WTC11 (cell line): ENCODE data around the gene ZNF565. TPM values are rescaled to one million over a fixed set of nuclear protein-coding genes. Genes with fewer than 3 reads are reported as not detected.

ENCODE experiments used
- ATAC-seq: fragments of 200-7000 bp; cut with Tn5 transposase; 2 replicates; pipeline ENCODE4 v1.10.0; 2021; ENCODE audit warnings: mild to moderate bottlenecking, moderate library complexity
- CTCF ChIA-PET: fragments of 300-600 bp; sonication (Branson Sonifier 250); formaldehyde crosslinking; loops from one replicate; lab custom pipeline; 2021; ENCODE audit warnings: antibody characterized with exemption; lab: Charles Lee
- POLR2A ChIA-PET: fragments of 350-600 bp; sonication (Branson Sonifier 250); formaldehyde crosslinking; loops from one replicate; lab custom pipeline; 2021; ENCODE audit warnings: antibody characterized with exemption; lab: Charles Lee
- DNase-seq: peaks from one replicate; pipeline ENCODE4 v3.0.0; 2021; ENCODE audit warnings: low spot score
- H3K27ac Mint-ChIP-seq: 2 replicates; pipeline ENCODE4 v1.8.0; 2021; ENCODE audit warnings: mixed read lengths
- H3K27me3 Mint-ChIP-seq: 2 replicates; pipeline ENCODE4 v1.8.0; 2021; ENCODE audit warnings: low read depth, mild to moderate bottlenecking, moderate library complexity, mixed read lengths
- H3K36me3 Mint-ChIP-seq: 2 replicates; pipeline ENCODE4 v1.8.0; 2021; ENCODE audit warnings: mixed read lengths
- H3K4me1 Mint-ChIP-seq: 2 replicates; pipeline ENCODE4 v1.8.0; 2022; ENCODE audit warnings: mixed read lengths
- H3K4me3 Mint-ChIP-seq: 2 replicates; pipeline ENCODE4 v1.8.0; 2021; ENCODE audit warnings: mild to moderate bottlenecking, moderate library complexity, mixed read lengths
- H3K9me3 Mint-ChIP-seq: 2 replicates; pipeline ENCODE4 v1.8.0; 2021; ENCODE audit warnings: mixed read lengths
- ATF3 ChIP-seq: sonication (generic); formaldehyde crosslinking; conservative IDR thresholded peaks from 2 replicates; pipeline ENCODE4 v1.8.1; 2022; ENCODE audit warnings: mild to moderate bottlenecking, missing genetic modification reagents
- CBFB ChIP-seq: sonication (generic); formaldehyde crosslinking; IDR thresholded peaks from 2 replicates; pipeline ENCODE4 v1.8.1; 2022; ENCODE audit warnings: mild to moderate bottlenecking, low read depth, missing genetic modification reagents
- ESRRA ChIP-seq: sonication (generic); formaldehyde crosslinking; IDR thresholded peaks from 2 replicates; pipeline ENCODE4 v1.8.1; 2022; ENCODE audit warnings: mild to moderate bottlenecking, missing genetic modification reagents, borderline replicate concordance
- GABPB1 ChIP-seq: sonication (generic); formaldehyde crosslinking; IDR thresholded peaks from 2 replicates; pipeline ENCODE4 v1.8.1; 2023; ENCODE audit warnings: mild to moderate bottlenecking, missing genetic modification reagents
- HMGA2 ChIP-seq: fragments of 250-450 bp; sonication (Bioruptor Pico); IDR thresholded peaks from 2 replicates; pipeline ENCODE4 v1.4.0; 2021; ENCODE audit warnings: mild to moderate bottlenecking, moderate library complexity
- IRF1 ChIP-seq: sonication (generic); formaldehyde crosslinking; IDR thresholded peaks from 2 replicates; pipeline ENCODE4 v1.8.0; 2023; ENCODE audit warnings: missing genetic modification reagents
- JUN ChIP-seq: sonication (generic); formaldehyde crosslinking; IDR thresholded peaks from 2 replicates; pipeline ENCODE4 v1.8.0; 2023; ENCODE audit warnings: mild to moderate bottlenecking, missing genetic modification reagents
- NFATC4 ChIP-seq: fragments of 250-450 bp; sonication (Bioruptor Pico); IDR thresholded peaks from 2 replicates; pipeline ENCODE4 v1.9.0; 2021; ENCODE audit warnings: mild to moderate bottlenecking
- NFE2L1 ChIP-seq: sonication (generic); formaldehyde crosslinking; IDR thresholded peaks from 2 replicates; pipeline ENCODE4 v1.8.1; 2023; ENCODE audit warnings: missing genetic modification reagents
- PRRX2 ChIP-seq: fragments of 250-450 bp; sonication (Bioruptor Pico); IDR thresholded peaks from 2 replicates; pipeline ENCODE4 v1.8.0; 2021; ENCODE audit warnings: mild to moderate bottlenecking
- RORB ChIP-seq: fragments of 250-450 bp; sonication (Bioruptor Pico); IDR thresholded peaks from 2 replicates; pipeline ENCODE4 v1.9.0; 2021; ENCODE audit warnings: mild to moderate bottlenecking
- SMAD4 ChIP-seq: sonication (generic); formaldehyde crosslinking; IDR thresholded peaks from 2 replicates; pipeline ENCODE4 v1.8.0; 2022; ENCODE audit warnings: mild to moderate bottlenecking, missing genetic modification reagents
- SP1 ChIP-seq: sonication (generic); formaldehyde crosslinking; conservative IDR thresholded peaks from 2 replicates; pipeline ENCODE4 v1.8.1; 2022; ENCODE audit warnings: missing genetic modification reagents
- STAT6 ChIP-seq: sonication (generic); formaldehyde crosslinking; conservative IDR thresholded peaks from 2 replicates; pipeline ENCODE4 v1.8.1; 2023; ENCODE audit warnings: mild to moderate bottlenecking, low read depth, missing genetic modification reagents, moderate library complexity
- TCF7 ChIP-seq: sonication (generic); formaldehyde crosslinking; IDR thresholded peaks from 2 replicates; pipeline ENCODE4 v1.8.0; 2022; ENCODE audit warnings: mild to moderate bottlenecking, low read depth, missing genetic modification reagents, moderate library complexity
- USF1 ChIP-seq: sonication (generic); formaldehyde crosslinking; IDR thresholded peaks from 2 replicates; pipeline ENCODE4 v1.8.0; 2022; ENCODE audit warnings: mild to moderate bottlenecking, missing genetic modification reagents
- ZNF138 ChIP-seq: sonication (generic); formaldehyde crosslinking; conservative IDR thresholded peaks from 2 replicates; pipeline ENCODE4 v1.8.1; 2022; ENCODE audit warnings: mild to moderate bottlenecking, moderate library complexity, missing genetic modification reagents
- ZNF232 ChIP-seq: sonication (generic); formaldehyde crosslinking; IDR thresholded peaks from 2 replicates; pipeline ENCODE4 v1.8.0; 2022; ENCODE audit warnings: mild to moderate bottlenecking, missing genetic modification reagents
- ZNF416 ChIP-seq: fragments of 250-450 bp; sonication (Bioruptor Pico); IDR thresholded peaks from 2 replicates; pipeline ENCODE4 v1.9.0; 2021; ENCODE audit warnings: mild to moderate bottlenecking, inconsistent platforms
- ZNF671 ChIP-seq: fragments of 250-450 bp; sonication (Bioruptor Pico); IDR thresholded peaks from 2 replicates; pipeline ENCODE4 v1.8.0; 2021; ENCODE audit warnings: mild to moderate bottlenecking
- total RNA-seq: library from RNA; stranded (reverse); gene quantifications from 3 replicates; pipeline ENCODE4 v1.2.3, GENCODE V29; 2021
- TF ChIP-seq, protein P1 (sequence below): fragments of 250-450 bp; sonication (Bioruptor Pico); conservative IDR thresholded peaks from 2 replicates; pipeline ENCODE4 v1.9.0; 2021; ENCODE audit warnings: mild to moderate bottlenecking
- TF ChIP-seq, protein P2 (sequence below): sonication (generic); formaldehyde crosslinking; IDR thresholded peaks from 2 replicates; pipeline ENCODE4 v1.8.1; 2022; ENCODE audit warnings: mild to moderate bottlenecking, missing genetic modification reagents, moderate library complexity, borderline replicate concordance
- TF ChIP-seq, protein P3 (sequence below): sonication (generic); formaldehyde crosslinking; IDR thresholded peaks from 2 replicates; pipeline ENCODE4 v1.8.0; 2022; ENCODE audit warnings: mild to moderate bottlenecking, missing genetic modification reagents
- TF ChIP-seq, protein P4 (sequence below): sonication (generic); formaldehyde crosslinking; IDR thresholded peaks from 2 replicates; pipeline ENCODE4 v1.8.0; 2023; ENCODE audit warnings: missing genetic modification reagents, mild to moderate bottlenecking, borderline replicate concordance

The ZNF565 gene
- total RNA-seq, 1 experiment from 2014 or later: 3.0 TPM

GRCh38 chr19:36255316-36255715 lies 40.9 kb upstream of the ZNF565 start:
- TF ChIP-seq JUN (CRISPR knock-in tag) (no peak), RORB (CRISPR knock-in tag) (no peak), HMGA2 (CRISPR knock-in tag) (no peak), USF1 (CRISPR knock-in tag) (no peak), NFATC4 (CRISPR knock-in tag) (no peak), IRF1 (CRISPR knock-in tag) (no peak), STAT6 (CRISPR knock-in tag) (no peak), NFE2L1 (no peak), PRRX2 (CRISPR knock-in tag) (no peak), SMAD4 (CRISPR knock-in tag) (no peak), ZNF416 (CRISPR knock-in tag) (no peak), ESRRA (no peak), CBFB (CRISPR knock-in tag) (no peak), TCF7 (CRISPR knock-in tag) (no peak), ZNF138 (CRISPR knock-in tag) (no peak), SP1 (CRISPR knock-in tag) (no peak), ATF3 (CRISPR knock-in tag) (no peak), ZNF671 (no peak)
- TF ChIP-seq, protein P1, sequence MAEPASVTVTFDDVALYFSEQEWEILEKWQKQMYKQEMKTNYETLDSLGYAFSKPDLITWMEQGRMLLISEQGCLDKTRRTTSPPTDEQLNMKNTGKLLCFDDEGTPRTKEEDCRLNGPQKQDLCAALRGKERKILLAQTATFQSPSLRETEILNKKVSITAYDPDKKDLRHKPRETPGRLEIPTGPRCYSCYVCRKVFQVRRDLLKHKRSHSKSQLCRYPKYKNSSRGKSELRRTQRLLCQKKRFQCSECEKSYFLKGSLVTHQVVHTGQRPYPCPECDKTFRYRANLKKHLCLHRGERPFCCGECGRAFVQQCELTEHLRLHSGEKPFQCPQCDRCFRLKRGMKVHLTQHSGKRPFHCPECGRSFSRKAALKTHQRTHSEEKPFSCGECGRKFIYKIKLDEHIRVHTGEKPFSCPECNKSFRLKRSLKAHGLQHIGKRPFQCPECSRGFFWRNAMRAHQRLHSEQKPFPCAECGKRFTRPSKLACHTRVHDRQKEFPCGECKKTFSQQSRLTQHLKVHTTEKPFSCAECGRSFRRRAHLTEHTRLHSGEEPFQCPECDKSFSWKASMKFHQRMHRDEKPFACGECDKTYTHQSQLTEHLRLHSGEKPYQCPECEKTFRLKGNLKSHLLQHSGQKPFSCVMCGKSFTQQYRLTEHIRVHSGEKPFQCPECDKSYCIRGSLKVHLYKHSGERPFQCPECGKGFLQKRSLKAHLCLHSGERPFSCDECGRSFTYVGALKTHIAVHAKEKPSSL (CRISPR knock-in tag): no peak
- TF ChIP-seq, all 79 proteins: peak for 0
- Mint-ChIP-seq H3K4me1 (peaks cover 9% of the 10 kb centered on the region), H3K27me3 (no peaks in the 10 kb centered on the region; the same call in 1 of the 2 replicates), H3K9me3 (0 out of 2 replicates have a peak, but pooled peaks cover 3% of the 10 kb centered on the region), H3K4me3 (no peak overlapping the region), H3K36me3 (peaks cover 5% of the 10 kb centered on the region; the same call in 1 of the 2 replicates), H3K27ac (no peak overlapping the region)
- ChIA-PET CTCF (no interaction called here), POLR2A (no interaction called here)
- DNase-seq (no peak), ATAC-seq (no peak)

DNA sequence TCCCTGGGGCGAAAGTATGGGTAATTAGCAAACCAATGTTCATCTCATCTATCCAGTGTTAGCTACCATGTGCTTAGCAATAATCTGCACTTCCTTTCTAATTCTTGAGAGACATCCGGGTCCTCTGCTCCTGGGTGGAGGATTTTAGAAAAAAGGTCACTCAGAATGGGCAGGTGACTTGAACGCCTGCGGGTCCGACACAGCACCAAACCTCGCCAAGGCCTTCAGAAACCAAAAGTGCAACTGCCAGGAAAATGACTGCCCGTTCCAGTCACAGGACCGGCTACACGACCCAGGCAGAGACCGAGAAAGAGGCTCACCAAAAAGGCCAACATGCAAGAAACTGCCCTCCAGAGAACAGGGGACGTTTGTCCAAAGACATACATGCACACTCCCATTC lies 40.4 kb upstream of the ZNF565 start:
- Mint-ChIP-seq H3K27ac (no peak overlapping the region), H3K4me1 (peaks cover 9% of the 10 kb centered on the region), H3K4me3 (no peak overlapping the region), H3K36me3 (peaks cover 5% of the 10 kb centered on the region; the same call in 1 of the 2 replicates), H3K9me3 (0 out of 2 replicates have a peak, but pooled peaks cover 3% of the 10 kb centered on the region), H3K27me3 (no peaks in the 10 kb centered on the region; the same call in 1 of the 2 replicates)
- ChIA-PET POLR2A (no interaction called here), CTCF (no interaction called here)
- no peak for ATAC-seq
- no peak for DNase-seq
- TF ChIP-seq ATF3 (CRISPR knock-in tag) (no peak), ZNF232 (no peak), GABPB1 (CRISPR knock-in tag) (no peak)
- TF ChIP-seq, protein P2, sequence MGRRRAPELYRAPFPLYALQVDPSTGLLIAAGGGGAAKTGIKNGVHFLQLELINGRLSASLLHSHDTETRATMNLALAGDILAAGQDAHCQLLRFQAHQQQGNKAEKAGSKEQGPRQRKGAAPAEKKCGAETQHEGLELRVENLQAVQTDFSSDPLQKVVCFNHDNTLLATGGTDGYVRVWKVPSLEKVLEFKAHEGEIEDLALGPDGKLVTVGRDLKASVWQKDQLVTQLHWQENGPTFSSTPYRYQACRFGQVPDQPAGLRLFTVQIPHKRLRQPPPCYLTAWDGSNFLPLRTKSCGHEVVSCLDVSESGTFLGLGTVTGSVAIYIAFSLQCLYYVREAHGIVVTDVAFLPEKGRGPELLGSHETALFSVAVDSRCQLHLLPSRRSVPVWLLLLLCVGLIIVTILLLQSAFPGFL: no peak
- TF ChIP-seq, protein P3, sequence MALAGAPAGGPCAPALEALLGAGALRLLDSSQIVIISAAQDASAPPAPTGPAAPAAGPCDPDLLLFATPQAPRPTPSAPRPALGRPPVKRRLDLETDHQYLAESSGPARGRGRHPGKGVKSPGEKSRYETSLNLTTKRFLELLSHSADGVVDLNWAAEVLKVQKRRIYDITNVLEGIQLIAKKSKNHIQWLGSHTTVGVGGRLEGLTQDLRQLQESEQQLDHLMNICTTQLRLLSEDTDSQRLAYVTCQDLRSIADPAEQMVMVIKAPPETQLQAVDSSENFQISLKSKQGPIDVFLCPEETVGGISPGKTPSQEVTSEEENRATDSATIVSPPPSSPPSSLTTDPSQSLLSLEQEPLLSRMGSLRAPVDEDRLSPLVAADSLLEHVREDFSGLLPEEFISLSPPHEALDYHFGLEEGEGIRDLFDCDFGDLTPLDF: no peak
- TF ChIP-seq, protein P4, sequence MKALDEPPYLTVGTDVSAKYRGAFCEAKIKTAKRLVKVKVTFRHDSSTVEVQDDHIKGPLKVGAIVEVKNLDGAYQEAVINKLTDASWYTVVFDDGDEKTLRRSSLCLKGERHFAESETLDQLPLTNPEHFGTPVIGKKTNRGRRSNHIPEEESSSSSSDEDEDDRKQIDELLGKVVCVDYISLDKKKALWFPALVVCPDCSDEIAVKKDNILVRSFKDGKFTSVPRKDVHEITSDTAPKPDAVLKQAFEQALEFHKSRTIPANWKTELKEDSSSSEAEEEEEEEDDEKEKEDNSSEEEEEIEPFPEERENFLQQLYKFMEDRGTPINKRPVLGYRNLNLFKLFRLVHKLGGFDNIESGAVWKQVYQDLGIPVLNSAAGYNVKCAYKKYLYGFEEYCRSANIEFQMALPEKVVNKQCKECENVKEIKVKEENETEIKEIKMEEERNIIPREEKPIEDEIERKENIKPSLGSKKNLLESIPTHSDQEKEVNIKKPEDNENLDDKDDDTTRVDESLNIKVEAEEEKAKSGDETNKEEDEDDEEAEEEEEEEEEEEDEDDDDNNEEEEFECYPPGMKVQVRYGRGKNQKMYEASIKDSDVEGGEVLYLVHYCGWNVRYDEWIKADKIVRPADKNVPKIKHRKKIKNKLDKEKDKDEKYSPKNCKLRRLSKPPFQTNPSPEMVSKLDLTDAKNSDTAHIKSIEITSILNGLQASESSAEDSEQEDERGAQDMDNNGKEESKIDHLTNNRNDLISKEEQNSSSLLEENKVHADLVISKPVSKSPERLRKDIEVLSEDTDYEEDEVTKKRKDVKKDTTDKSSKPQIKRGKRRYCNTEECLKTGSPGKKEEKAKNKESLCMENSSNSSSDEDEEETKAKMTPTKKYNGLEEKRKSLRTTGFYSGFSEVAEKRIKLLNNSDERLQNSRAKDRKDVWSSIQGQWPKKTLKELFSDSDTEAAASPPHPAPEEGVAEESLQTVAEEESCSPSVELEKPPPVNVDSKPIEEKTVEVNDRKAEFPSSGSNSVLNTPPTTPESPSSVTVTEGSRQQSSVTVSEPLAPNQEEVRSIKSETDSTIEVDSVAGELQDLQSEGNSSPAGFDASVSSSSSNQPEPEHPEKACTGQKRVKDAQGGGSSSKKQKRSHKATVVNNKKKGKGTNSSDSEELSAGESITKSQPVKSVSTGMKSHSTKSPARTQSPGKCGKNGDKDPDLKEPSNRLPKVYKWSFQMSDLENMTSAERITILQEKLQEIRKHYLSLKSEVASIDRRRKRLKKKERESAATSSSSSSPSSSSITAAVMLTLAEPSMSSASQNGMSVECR (CRISPR knock-in tag): no peak
